ENCODE measurements around the gene ELK1.

ELK1 gene

DNA sequence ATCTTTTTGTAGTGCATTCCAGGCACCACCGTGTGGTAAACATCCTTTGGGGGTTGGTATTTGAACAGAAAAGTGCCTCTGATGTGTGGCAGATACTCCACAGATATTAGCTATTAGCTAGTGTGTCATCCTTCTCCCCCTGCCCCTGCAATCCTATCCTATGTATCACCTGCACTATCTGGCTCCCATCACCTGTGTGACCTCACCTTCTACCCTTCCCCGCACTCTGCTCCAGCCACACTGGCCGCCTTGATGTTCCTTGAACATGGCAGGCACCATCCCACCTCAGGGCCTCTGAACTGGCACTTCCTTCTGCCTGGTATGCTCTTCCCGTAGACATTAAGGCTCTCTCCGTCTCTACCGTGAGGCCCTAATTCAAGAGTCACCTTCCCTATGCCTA, 3.7 kb downstream of the ELK1 start:
- no peak for DNase-seq (ENCODE audit: low read depth in 2 of 3, low spot score in 2 of 3)

DNA sequence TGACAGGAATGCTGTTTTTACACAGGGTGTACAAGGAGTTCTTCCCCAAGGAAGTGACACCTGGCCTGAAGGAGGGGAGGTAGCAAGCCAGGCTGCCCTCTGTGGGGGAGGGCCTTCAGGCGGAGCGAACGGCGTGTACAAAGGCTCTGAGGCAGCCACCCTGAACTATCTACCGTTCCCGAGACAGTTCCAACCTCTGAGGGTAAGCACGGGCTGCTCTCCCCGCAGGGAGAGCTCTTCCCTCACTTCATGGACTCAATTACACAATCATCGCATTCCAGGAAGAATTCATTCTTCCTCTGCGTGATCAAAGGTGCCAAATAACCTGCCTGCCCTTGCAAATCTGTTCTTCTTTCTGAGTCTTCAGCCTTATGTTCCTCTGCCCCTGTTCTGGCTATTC, 4.8 kb downstream of the ELK1 start:
- DNase-seq (ENCODE audit: low read depth in 2 of 3, low spot score in 2 of 3) = no peak

DNA sequence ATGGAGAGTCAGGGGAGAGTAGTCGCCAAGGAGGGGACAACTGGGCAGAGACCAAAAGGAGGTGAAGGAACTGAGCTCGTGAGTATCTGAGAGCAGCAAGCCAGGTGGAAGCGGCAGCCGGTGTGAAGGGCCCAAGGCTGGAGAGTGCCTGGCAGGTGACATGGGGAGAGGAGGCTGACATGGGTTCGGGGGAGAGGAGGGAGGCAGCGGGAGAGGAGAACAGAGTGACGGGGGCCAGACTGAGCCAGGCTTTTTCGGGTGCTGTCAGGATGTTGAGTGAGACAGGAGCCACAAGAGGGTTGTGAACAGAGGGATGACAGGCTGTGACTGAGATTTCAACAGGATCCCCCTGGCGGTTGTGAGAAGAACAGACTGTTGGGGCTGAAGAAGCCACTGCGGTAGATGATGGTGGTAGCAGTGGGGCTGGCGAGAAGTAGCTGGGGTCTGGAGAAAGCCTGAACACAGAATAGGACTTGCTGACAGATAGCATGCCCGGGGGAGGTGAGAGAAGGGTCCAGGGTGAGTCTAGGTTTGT, 5.7 kb downstream of the ELK1 start:
- DNase-seq (ENCODE audit: low read depth in 2 of 3, low spot score in 2 of 3) = no peak

DNA sequence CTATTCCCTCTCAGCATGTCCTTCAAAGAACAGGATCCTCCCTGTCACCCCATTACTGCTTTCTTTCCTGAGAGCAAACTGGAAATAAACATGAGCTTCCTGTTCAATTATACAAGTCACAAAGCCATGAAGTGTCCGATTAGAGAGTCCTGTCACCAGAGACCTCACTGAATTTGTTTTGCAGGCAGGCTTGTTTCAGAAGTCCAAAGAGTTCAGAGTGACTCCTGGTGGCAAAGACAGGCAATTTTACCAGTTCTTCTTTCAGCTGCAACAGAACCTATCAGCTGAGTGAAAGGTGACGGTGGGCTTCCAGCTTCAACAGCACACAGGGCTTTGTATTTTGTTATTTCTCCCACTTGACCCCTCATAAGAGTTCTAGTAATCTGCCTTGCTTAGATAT, 6.4 kb downstream of the ELK1 start:
- DNase-seq (ENCODE audit: low read depth in 2 of 3, low spot score in 2 of 3) = no peak

DNA sequence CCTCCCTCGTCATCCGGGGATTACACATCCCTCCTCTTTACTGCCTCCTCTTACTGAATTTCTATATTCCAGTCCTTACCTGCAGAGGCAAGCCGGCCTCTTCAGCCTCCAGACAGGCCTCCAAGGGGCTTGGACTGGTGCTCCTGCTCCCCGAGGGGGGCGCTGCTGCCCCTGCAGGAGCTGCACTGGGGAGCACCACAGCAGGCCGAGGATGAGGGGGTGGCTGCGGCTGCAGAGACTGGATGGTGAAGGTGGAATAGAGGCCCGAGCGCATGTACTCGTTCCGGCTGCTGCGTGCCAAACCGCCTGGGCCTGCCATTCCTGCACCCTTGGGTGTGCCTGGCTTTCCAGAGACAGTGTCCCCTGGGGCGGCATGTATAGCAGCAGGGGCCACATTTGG, 11.5 kb downstream of the ELK1 start:
- DNase-seq (ENCODE audit: low read depth in 2 of 3, low spot score in 2 of 3) = no peak

DNA sequence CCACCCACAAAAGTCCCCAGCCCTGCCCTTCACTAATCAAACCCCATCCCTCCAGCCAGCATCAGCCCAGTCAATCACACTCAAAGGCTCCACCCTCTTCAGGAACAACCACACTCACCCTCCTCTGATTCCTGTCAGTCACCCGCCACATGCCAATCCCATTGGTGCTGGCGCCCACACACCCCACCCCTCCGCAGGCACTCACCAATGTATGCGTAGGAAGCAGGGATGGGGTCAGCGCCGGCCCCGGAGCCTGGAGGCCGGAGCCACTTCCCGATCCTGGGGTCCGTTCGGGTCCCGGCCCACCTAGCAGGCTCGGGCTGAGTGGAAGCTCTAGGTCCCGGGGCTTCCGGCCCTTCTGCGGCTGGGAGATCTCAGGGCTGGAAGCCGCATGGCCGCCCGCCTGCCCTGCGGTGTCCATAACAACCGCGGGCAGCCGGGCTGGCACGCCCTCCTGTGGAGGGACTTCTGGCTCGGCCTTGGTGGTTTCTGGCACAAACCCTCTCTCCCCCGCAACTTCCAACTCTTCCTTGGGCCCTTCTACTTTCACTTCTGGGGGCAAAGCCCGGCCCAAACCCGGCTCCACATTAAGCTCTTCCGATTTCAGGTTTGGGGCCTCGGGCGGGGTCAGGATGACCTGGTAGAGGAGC, 12.7 kb downstream of the ELK1 start:
- no peak for DNase-seq (ENCODE audit: low read depth in 2 of 3, low spot score in 2 of 3)

DNA sequence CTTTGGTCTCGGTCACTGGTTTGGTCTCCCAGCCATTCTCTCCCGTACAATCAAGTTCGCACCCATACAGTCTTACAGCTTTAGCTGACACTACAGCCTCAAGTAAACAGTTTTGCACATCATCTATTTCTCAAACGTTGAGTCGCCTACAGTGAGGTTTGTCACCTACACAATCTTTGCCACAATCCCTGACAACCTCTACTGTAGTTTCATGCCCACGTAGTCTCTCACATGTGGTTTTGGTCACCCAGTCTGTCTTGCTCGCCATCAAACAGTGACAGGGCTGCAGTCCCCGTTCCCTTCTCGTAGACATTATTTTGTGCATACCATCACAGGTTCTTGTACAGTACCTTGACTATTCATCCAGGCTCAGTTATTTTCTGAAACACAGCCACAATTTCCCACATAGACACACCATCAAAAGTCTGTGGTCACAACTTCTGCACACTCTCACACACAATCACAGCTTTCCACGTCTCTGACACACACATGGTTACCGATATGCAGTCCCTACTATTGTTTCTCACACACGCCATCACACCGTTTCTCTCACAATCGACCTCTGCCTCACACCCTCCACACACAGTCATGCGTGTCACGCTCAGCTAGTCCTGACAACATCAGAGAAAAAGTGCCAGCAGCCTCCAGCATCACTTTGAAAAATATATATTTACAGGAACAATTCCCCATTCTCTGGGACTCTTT, 15.3 kb downstream of the ELK1 start:
- DNase-seq (ENCODE audit: low read depth in 2 of 3, low spot score in 2 of 3) = no peak

DNA sequence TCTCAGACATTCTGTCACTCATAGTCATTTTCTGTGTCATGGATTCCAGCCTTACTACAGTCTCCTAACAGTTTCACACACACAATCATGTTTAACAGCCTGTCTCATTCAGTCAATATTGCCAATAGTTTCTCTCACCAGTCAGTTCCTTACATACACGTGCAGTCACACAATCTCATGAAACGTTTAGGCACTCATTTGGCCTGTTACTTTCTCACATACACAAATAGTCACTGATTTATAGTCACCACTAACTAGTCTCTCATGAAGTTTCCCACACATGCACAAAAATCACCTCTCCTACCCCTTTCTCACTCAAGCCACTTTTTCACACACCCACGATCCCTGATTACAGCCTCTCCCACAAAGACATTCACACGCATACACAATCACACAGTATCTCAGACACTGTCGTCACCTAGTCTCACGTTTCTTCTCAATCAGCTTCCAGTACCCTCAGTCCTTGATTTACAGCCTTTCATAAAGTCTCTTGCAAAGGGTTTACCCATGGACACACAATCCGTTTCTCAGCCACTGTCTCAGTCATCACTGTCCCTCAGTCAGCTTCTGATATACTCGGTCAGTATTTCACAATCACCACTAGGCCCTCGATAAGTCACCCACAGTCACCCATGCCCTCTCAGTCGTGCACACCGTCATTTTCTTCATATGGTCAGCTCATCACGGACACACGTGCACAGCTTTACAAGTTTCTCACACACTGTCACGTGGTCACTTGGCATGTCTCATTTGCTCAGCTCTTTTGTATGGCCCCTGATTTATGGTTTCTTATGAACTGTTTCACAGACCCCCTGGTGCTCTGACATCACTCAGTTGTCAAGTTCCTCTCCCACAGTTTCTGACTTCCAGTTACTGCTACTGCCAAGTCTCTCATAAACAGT, 16.4 kb downstream of the ELK1 start:
- DNase-seq (ENCODE audit: low read depth in 2 of 3, low spot score in 2 of 3) = no peak

DNA sequence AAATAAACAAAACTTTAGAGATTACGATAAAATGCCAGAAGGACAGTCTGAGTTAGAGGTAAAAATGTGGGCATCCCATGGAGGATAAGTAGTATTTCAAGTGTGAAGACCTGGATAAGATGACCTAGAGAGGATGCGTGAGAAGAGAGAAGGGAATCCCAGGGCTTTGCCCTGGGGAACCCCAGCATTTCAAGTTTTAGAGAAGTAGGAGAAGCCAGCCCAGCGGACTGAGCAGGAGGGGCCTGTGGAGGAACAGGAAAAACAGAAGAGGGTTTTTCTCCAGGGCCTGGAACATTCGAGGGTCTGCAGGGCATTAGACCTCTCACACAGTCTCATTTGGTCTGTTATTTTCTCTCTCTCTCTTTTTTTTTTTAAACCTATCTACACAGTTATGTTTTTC, 17.7 kb downstream of the ELK1 start:
- DNase-seq (ENCODE audit: low read depth in 2 of 3, low spot score in 2 of 3) = no peak

DNA sequence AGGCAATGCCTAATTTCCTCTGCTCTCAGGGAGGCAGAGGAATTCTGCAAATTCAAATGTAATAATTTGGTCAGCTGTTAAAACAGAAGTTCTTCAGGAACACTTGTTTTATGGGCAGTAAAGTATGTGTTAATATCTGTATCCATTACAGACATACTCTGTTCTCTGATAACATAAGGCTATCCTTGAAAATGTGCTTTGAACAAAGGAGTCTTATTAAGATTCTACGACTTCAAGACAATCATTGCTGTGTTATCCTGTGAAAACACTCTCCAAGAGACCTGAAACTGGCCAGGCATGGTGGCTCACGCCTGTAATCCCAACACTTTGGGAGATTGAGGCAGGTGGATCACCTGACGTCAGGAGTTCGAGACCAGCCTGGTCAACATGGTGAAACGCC, 18.7 kb downstream of the ELK1 start:
- DNase-seq (ENCODE audit: low read depth in 2 of 3, low spot score in 2 of 3) = no peak

DNA sequence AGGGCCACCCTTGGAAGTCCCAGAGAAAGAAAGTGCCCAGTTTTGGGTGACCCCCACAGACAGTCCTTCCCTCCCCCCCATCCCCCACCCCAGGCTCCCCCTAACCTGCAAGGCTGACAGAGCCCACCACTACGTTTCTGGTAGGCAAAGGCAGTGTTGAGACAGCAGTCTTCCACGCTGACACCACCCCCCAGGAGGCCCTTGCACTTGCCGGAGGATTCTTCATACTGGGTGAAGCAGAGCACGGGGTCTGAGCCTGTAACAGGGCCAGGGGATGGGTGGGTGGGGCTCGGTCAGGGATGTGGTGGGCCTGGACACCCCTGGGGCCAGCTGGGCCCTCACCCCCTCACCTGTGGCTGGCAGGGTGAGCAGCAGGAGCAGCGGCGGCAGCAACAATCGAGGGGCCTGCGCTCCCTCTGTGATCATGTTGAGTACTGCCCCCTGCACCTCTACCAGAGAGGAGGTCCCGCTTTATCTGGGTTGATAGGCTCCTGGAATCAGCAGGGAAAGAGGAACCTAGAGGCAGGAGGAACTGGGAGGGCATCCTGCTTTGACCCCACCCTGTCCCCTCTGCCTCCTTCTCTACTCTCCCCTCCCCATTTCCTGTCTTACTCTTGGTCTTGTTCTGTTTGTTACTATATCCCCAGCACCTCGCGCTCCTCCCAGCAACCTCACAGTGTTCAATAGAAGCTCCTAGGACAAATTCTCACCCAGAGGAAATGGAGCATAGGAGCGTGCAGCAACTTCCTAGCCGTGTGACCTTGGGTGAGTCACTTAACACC, 20.8 kb downstream of the ELK1 start, which contains the start of gene CFP:
Gene CFP, minus strand, starts transcription at position 512 of the 782 bp plus-strand sequence. Its CDS starts 86 bp downstream, at position 426.
- no peak for DNase-seq (ENCODE audit: low read depth in 2 of 3, low spot score in 2 of 3)

DNA sequence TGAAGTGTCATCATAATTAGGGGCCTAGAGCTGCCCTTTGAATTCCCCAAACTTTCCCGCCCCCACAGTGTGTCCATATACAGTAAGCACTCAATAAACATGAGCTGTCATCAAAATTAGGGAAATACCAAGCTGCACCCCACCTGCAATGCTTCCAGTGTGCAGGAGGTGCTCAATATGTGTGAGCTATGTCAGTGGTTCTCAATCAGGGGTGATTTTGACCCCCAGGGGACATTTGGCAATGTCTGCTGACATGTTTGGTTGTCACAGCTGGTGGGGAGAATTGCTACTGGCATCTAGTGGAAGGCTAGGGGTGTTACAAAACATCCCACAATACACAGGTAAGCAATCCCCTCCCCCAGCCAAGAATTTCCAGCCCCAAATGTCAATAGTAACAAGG, 21.4 kb downstream of the ELK1 start:
- DNase-seq (ENCODE audit: low read depth in 2 of 3, low spot score in 2 of 3) = no peak

DNA sequence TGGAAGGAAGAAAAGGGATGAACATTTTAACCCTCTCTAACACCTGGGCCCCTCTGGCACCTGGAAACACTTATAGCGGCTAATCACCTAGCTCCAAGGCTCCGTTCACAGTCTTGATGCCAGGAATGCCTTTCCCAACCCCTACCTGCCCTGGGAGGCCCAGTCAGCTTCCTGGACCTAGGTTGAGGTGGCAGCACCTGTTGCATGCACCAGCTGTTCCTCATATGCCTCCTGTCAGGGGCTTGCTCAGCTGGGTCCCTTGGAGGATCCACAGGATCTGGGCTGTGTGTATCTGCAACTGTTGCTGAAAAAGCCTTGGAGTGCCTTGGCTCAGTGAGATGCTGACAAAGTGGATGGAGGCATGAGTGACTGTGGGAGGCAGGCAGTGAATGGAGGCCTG, 25.0 kb downstream of the ELK1 start:
- DNase-seq (ENCODE audit: low read depth in 2 of 3, low spot score in 2 of 3) = no peak

DNA sequence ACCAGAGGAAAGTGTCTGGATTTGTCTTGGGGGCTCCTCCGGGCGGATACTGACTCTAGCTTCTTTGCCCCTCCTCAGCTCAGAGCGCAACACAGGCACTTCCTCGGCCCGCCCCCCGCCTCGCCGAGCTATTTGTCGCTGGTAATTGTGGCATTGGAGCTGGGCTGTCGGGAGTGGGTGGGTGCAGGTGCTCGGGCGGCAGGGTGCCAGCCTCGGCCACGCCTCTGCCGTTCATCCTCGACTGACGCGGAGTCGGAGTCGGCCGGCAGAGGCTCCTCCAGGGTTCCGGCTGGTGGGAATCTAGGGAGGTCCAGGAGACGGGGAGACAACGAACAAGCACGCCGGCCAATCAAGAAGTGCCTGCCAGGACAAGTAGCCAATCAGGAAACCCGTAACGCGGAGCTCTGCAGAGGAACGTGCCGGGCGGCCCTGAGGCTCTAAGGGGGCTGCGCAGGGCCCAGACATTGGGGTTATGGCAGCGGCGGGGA, 26.8 kb downstream of the ELK1 start:
- no peak for DNase-seq (ENCODE audit: low read depth in 2 of 3, low spot score in 2 of 3)

DNA sequence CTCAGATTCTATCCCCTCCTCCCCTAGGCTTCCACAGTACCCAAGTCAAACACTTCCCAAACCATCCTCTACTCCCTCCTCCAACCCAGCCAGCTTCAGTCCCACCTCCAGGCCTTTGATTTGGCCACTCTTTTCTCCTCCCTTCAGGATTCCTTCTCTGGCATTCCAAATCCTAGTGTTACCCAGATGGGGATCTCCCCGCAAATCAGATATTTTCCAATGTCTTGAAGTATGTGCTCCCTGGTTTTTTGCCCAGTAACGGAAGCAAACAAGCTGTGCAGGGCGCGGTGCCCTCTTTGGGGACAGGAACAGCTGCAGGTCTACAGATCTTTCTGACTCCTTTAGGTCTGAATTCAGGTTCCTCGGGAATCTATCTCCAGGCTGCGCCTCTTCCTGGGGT, 28.5 kb downstream of the ELK1 start:
- no peak for DNase-seq (ENCODE audit: low read depth in 2 of 3, low spot score in 2 of 3)

DNA sequence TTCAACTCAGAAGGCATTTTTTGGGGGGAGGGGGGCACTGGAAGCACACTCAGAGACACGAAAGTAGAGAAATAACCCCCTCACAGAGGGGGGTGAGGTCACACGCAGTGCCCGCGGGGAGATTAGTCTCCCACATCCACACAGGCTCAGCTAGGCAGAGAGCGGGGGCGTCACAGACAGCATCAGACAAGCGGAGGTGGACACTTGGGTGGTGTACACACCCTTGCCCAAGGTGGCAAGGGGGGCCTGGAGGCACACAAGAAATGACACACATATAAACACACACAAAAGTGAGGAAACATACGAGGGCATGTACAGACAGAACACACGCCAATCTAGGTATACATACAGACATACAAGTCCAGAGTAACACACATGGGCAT, 30.1 kb downstream of the ELK1 start:
- DNase-seq (ENCODE audit: low read depth in 2 of 3, low spot score in 2 of 3) = no peak

DNA sequence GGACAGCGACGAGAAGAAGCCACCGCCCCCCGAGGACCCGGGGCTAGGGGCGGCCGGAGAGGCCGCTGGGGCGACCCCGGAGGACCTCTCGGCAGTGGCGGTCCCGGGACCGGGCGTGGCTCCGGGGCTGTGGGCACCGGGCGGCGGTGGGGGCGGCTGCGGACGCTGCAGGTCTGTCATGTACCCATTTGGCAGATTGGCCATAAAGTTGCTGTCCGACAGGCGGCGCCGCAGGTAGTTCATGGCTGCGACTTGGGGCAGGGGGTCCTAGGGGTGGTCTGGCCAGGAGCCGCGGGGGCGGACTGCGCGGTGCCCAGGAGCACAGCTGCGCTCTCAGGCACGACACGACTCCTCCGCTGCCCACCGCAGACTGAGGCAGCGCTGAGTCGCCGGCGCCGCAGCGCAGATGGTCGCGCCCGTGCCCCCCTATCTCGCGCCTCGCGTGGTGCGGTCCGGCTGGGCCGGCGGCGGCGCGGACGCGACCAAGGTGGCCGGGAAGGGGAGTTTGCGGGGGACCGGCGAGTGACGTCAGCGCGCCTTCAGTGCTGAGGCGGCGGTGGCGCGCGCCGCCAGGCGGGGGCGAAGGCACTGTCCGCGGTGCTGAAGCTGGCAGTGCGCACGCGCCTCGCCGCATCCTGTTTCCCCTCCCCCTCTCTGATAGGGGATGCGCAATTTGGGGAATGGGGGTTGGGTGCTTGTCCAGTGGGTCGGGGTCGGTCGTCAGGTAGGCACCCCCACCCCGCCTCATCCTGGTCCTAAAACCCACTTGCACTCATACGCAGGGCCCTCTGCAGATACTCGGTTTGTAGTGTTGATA, 30.7 kb downstream of the ELK1 start, which contains the start of gene SYN1:
Gene SYN1, minus strand, starts transcription at position 372 of the 817 bp plus-strand sequence. Its CDS starts 129 bp downstream, at position 243.
- peak; percentile 29 to 62 (median 44) for DNase-seq (ENCODE audit: low read depth in 2 of 3, low spot score in 2 of 3)

DNA sequence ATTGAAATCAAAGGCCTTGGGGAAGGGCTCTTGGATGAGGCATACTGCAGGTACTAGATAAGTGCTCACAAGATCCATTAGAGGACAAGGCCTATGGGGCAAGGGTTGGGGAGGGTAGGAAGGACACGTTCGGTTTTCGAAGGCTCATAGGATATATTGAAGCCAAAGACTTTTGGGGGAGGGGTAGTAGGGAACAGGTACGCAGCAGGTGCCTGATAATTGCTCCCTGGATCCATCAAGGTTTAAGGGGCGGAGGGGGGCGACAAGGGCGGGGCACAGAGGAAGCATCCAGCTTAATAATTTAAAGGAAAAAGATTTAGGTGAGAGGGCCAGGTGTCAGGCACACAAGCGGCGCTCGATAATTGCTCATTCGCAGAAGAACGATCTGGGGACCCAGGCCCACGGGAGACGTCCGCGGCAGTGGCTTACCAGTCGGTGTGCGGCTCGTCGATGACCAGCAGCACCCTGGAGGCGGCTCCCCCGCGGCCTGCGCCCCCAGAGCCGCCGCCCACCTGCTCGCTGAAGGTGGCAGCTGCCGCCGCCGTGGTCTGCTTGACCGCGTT, 31.4 kb downstream of the ELK1 start:
- no peak for DNase-seq (ENCODE audit: low read depth in 2 of 3, low spot score in 2 of 3)

DNA sequence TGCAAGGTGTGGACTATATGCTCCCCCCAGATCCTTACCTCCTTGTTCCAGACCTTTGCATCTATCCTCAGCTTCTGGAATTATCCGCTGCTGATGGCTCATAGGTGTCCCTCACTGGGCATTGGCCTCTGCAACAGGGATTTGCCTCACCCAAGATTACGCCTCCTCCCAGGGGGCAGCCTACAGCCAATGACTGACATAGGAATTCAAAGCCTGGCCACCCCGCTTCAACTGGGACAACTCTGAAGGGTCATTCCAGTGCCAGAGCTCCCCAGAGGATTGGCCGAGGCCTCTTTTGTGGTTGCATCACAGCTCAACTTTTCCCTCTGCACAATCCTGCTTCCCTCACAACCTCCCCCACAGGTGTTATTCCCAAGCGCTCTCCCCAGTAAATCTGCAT, 35.7 kb downstream of the ELK1 start:
- DNase-seq (ENCODE audit: low read depth in 2 of 3, low spot score in 2 of 3) = no peak
